Hematopoietic multipotent progenitor cell treated with erythropoietin and hydrocortisone succinate and interleukin-3 and kit ligand, for 17 days (in vitro differentiated cells): ENCODE measurements around the gene ZNF559.
"Not testable (repeated sequence)": the region's sequence is repeated elsewhere in the genome, so short reads cannot be mapped to it uniquely, and the experiment has no call there.

ENCODE experiments used
- DNase-seq: peaks from one replicate; pipeline ENCODE4 v3.0.0-alpha.2; 2015; ENCODE audit warnings: low spot score

ZNF559 gene

DNA sequence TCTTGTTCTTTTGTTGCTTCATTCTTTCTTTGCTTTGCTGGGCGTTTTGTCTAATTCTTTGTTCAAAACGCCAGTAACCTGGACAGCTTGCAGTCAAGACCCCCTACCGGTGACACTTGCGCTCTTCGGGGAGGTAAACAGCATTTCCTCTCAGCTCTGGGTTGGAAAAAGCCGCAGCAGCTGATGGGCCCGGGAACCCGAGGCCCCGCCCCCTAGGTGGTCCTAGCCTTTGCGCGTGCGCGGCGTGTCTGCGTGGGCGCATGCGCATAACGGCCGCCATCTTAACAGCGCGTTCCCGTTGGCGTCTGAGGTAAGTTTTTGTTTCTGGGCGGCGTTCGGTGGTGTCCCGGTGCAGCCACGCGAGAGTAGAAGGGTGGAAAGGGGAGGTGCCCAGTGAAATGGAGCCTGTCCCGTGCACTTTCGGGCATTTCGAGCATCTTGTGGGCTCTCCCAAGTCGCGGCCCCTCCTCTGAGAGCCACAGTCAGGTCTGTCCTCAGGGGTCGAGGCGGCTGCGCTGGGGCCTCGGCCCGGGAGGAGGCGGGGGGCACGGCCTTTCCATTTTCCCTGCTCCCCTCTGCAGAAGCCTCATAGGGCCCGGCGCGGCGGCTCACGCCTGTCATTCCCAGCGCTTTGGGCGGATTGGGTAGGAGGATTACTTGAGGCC lies at the start of gene ZNF559:
TSS of gene ZNF559 (plus strand) at position 261 of the 665 bp plus-strand sequence. CDS start 14,371 bp downstream, outside the sequence.
- peak; percentile 82 for DNase-seq

DNA sequence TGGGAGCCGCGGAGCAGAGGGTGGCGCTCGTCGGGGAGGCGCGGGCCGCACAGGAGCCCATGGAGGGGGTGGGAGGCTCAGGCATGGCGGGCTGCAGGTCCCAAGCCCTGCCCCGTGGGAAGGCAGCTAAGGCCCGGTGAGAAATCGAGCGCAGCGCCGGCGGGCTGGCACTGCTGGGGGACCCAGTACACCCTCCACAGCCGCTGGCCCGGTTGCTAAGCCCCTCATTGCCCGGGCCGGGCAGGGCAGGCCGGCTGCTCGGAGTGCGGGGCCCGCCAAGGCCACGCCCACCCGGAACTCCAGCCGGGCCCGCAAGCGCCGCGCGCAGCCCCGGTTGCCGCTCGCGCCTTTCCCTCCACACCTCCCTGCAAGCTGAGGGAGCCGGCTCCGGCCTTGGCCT lies 40.5 kb upstream of the ZNF559 start:
- DNase-seq, result not testable (repeated sequence)

DNA sequence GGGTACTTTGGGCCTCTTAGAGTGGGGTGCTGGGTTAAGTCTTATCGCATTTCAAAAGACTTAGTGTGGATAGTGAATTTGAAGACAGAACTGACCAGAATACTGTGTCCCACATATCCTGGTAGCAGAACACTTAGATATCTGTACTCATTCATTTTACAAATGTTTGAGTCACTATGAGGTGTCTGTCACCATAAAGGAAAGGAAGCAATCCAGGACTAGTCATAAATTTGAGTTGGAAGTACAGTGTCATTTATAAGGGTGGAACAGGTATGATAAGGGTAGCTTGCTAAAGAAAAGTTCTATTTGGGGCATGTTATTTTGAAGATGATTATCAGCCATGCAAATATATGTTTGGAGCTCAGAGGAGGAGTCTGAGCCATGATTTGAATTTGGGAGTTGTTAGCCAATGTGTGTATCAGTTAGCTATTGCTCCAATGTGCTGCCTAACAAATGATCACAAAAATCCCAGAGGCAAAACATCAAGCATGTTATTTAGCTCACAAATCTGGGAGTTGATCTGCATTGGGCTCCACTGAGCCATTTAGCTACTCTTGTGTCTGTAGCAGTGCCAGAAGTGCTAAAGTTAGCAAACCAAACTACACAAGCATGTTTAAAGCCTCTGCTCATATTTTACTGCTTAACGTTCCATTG lies 34.6 kb upstream of the ZNF559 start:
- no peak for DNase-seq

DNA sequence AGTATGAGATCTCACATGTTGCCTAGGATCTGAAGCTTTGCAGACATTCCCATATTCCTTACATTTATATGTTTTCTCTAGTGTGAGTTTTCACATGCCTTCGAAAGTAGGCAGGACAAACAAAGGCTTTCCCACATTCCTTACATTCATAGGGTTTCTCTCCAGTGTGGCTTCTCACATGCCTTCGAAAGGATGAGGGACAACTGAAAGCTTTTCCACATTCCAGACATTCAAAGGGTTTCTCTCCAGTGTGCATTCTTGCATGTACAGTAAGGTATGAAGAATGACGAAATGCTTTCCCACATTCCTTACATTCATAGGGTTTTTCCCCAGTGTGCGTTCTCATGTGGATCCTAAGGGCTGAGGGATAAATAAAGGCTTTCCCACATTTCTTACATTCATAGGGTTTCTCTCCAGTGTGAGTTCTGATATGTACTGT lies 28.5 kb upstream of the ZNF559 start:
- DNase-seq, result no peak

DNA sequence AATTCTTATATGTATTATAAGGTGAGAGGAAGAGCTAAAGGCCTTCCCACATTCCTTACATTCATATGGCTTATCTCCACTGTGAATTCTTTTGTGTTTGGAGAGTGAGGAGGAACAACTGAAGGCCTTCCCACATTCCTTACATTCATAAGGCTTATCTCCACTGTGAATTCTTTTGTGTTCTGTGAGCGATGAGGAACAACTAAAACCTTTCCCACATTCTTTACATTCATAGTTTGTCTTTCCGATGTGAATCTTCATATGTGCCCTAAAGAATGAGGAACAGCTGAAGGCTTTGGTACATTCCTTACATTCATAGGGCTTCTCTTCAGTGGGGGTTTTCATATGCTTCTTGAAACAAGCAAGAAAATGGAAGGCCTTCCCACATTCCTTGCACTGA lies 27.6 kb upstream of the ZNF559 start:
- no peak for DNase-seq

DNA sequence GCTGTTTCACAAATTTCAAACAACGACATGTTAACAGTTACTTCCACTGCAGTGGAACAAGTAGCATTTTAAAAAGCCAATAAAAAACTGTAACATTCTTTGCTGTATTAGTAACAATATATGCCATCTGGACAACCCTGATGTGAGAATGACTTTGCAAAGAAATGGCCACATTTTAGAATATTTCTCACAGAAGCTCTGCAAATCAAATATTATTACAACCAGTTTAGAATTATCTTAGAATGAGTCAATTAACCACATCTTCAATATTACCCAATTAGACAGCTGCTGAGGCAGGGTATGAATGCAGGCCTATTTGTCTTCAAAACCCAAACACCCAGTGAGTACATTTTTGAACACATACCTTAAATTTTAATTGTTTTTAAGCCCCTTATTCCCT lies 17.5 kb upstream of the ZNF559 start:
- DNase-seq, result no peak

DNA sequence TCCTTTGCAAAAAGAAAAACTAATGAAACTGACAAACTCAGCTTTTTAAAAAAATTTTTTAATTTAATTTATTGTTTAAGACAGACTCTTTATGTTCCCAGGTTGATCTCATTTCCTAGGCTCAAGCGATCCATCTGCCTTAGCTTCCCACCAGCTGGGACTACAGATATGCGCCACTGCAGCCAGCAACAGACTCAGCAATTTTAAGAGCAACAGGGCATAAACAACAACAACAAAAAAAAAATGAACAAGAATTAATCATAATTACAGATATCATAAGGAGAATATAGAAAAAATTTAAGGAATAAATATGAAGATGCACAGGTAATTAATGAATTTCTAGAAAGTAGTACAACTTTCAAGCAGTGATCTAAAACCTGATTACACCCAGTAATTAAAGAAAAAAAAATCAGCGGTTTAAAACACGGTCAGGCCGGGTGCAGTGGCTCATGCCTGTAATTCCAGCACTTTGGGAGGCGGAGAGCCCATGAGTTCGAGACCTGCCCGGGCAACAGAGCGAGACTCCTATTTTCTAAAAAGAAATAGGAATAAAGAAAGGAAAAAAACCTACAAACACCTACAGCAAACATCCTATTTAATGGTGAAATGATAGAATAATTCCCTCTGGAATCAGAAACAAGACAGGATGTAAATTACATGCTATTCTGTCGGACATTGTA lies 15.7 kb upstream of the ZNF559 start:
- DNase-seq, result no peak

DNA sequence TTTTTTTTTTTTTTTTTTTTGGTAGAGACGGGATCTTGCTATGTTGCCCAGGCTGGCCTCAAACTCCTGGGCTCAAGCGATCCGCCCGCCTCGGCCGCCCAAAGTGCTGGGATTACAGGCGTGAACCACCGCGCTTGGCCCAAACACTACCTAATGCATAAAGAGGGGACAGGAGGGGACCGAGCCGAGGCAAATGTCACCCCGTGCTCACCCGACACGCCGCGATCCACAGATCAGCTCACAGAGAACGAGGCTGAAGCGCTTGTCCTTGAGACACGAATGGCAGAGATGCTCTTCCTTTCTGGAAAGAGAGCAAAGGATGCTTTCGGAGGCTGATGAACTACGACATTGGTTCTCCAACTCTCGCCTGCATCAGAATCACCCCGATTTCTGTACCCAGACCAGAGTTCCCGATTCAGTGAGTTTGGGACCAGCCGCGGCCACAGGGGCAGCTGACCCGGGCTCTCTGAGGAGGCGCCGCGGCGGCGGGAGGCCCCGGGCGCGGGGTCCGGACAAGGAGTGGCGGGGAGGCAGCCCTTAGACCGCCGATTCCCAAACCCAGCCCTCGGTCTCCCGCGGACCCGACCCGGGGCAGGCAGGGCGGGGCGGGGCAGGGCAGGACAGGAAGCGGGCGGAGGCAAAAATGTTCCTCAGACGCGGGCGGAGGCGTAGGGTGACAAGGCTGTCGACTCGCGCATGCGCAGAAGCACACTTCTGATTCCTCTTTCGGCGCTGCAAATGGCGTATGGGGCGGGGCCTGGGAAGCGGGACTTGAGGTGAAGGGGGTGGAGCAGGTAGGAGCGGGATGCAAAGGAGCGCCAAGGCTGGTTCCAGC lies 14.6 kb upstream of the ZNF559 start, which contains the start of gene ZNF699:
TSS of gene ZNF699 (minus strand) at position 700 of the 835 bp plus-strand sequence. CDS start 4,719 bp downstream, outside the sequence.
- DNase-seq, result peak; percentile 94

DNA sequence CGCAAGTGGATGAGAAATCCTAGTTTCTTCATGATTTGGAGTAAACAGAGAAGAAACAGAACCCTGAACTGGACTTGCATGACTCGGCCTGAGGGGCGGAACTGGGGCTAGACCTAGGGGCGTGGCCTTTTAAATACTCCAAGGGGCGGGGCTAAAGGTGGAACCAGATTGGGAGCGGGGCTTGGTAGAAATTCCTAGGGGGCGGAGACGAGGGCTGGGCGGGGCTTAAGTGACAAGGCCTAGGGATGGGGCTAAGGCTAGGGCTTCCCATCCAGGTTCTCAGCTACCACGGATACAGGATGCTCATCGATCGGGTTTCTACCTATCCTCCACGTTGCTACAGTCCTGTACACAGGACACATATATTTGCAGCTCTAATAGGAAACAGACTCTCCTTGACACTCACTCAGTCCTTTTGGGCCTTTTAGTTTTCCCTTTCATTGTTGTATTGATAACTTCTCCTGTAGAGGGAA lies 14.0 kb upstream of the ZNF559 start:
- DNase-seq, result no peak

DNA sequence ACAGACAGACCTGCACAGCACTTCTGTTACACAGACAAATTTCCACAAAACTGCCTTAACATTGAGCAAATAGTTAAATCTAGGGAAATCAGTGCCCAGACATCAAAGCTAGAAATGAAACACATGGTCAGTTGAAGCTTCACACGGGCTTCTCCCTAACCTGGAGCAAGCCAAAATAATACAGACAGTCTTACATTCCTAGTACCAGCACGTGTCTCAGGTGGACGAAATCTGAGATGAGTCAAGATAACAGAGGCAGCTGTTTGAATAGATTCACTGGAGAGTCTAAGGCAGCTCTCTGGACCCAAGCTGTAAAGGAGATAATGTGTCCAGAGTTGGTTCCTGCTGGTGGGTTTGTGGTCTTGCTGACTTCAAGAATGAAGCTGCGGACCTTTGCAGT lies 10.2 kb upstream of the ZNF559 start:
- no peak for DNase-seq

DNA sequence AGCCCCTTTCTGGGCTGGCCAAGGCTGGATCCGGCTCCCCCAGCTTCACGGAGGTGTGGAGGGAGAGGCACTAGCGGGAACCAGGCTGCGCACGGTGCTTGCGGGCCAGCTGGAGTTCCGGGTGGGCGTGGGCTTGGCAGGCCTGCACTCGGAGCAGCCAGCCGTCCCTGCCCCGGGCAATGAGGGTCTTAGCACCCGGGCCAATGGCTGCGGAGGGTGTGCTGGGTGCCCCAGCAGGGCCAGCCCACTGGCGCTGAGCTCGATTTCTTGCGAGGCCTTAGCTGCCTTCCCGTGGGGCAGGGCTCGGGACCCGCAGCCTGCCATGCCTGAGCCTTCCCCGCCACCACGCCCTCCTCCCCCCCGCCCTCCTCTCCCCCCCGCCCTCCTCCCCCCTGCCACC lies 2.6 kb upstream of the ZNF559 start:
- no peak for DNase-seq

DNA sequence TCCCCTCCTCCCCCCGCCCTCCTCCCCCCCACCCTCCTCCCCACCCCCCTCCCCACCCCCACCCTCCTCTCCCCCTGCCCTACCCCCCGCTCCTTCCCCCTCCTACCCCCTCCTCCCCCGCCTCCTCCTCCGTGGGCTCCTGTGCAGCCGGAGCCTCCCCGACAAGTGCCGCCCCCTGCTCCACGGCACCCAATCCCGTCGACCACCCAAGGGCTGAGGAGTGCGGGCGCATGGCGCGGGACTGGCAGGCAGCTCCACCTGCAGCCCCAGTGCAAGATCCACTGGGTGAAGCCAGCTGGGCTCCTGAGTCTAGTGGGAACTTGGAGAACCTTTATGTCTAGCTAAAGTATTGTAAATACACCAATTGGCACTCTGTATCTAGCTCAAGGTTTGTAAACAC lies 2.2 kb upstream of the ZNF559 start:
- not testable (repeated sequence) for DNase-seq

DNA sequence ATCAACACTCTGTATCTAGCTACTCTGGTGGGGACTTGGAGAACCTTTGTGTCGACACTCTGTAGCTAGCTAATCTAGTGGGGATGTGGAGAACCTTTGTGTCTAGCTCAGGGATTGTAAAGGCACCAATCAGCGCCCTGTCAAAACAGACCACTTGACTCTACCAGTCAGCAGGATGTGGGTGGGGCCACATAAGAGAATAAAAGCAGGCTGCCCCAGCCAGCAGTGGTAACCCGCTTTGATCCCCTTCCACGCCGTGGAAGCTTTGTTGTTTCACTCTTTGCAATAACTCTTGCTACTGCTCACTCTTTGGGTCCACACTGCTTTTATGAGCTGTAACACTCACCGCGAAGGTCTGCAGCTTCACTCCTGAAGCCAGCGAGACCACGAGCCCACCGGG lies 1.8 kb upstream of the ZNF559 start:
- DNase-seq, result not testable (repeated sequence)

DNA sequence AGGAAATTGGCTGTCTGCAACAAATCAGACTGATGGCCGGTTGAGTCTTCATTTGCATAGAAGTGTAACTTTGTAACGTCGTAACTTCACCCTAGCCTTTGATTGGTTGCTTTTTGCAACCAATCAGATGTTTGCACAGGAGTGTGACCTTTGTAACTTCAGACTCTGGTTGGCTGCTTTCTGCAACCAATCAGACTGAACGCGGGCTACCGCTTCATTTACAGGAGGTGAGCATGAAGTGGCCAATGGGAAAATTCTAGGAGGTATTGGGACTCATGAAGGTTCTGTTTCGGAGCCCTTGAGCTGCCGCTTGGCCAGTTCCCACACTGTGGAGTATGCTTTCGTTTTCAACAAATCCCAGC lies 441 bp upstream of the ZNF559 start:
- DNase-seq, result peak; percentile 46

DNA sequence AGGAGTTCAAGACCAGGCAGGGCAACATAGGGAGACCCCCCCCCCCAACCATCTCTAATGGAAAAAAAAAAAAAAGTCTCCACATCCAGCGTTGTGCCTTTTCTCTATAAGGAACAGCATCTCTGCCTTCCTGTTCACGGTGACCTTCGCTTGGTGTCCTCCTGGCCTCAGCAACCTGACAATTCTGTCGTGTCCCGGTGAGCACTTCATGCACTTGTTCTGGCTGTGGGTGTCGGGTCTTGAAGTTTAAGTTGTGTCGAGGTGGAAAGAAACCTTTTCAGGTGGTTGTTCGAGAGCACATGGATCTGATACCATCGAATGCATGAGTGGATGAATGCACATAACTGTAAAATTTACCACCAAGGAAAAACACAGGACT lies 594 bp downstream of the ZNF559 start:
- DNase-seq, result no peak

DNA sequence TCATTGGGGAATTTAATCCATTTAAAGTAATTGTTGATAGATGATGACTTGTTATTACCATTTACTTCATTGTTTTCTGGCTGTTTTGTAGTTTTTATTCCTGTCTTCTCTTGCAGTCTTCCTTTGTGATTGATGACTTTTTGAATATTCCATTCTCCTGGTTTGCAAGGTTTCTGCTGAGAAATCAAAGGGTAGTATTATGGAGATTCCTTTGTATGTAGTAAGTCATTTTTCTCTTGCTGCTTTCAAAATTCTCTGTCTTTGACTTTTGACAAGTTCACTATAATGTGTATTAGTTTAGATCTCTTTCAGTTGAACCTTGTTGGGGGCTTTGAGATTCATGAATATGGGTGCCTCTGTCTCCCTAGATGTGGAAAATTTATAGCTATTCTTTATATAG lies 6.0 kb downstream of the ZNF559 start:
- DNase-seq, result no peak

DNA sequence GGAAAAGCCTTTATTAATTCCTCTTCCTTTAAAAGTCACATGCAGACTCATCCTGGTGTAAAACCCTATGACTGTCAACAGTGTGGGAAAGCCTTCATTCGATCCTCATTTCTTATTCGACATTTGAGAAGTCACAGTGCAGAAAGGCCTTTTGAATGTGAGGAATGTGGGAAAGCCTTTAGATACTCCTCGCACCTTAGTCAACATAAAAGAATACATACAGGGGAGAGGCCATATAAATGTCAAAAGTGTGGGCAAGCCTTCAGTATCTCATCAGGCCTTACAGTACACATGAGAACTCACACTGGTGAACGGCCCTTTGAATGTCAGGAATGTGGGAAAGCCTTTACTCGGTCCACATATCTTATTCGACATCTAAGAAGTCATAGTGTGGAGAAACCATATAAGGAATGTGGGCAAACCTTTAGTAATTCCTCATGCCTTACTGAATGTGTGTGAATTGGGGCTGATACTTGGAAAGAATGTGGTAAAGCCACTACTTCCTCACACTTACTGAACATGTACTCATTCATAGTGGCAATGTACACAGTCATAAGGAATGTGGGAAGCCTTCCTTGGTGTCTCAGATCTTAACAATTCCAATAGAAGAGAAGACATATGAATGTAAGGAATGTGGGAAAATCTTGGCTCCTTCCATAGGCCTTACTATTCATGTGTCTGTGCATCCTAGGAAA lies 18.8 kb downstream of the ZNF559 start:
- no peak for DNase-seq

DNA sequence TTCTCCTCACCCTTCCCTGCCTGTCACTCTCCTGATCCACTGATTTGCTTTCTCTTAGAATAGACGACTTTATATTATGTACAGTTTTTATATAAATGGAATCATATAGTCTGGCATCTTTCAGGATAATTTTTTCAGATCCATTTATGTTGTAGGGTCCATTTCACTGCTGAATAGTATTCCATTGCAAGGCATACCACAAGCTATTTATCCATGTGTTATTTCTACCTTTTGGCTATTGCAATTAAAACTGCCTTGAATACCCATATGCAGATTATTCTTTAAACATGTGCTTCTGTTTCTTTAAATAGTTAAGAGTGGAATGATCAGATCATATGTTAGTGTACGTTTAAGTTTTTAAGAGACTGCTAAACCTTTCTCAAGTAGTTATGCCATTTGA lies 21.0 kb downstream of the ZNF559 start:
- no peak for DNase-seq

DNA sequence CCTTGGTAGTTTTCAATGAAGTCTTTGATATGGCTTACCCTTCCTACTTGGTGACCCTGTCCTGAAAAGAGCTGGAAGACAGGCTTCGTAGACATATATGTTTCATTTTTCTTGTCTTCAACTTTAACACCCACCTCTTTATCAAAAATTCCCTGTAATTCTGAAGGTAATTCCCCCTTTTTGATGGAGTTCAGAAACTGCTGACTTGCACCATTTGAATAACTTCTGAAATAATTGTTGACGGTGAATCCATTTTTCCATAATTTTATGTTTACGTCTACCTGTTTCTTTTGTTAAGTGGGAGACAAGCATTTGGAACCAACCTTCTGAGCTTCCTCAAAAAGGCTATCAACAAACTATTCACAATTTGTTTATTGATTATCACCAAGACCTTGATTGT lies 24.3 kb downstream of the ZNF559 start:
- no peak for DNase-seq

DNA sequence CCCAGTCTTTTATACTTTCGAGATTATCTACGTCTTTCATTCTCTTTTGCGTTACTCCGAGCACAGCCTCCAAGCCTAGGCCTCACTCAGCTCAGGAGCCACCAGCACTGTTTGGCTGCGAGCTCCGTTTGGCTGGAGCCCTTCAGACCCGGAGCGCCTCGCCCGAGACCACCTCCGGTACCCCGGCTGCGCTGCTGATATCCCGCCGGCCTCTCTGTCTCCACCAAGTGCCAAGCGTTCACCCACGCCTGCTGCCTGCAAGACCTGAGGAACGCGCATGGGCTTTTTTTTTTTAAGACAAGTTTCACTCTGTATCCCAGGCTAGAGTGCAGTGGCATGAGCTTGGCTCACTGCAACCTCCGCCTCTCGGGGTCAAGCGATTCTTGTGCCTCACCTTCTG lies 24.7 kb downstream of the ZNF559 start:
- no peak for DNase-seq

DNA sequence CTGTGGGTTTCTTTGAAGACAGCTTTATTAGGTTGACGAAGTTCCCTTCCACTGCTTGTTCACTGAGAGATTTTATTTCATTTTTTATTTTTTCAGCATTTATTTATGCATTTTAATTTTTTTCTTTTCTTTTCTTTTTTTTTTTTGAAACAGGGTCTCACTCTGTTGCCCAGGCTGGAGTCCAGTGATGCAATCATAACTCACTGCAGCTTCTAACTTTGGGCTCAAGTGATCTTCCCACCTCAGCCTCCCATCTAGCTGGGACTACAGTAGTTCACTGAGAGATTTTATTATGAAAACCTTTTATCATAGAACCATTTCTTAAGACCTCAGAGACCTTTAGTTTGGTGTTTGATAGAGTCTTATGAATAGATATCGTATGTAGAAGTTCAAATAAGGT lies 28.5 kb downstream of the ZNF559 start:
- no peak for DNase-seq

DNA sequence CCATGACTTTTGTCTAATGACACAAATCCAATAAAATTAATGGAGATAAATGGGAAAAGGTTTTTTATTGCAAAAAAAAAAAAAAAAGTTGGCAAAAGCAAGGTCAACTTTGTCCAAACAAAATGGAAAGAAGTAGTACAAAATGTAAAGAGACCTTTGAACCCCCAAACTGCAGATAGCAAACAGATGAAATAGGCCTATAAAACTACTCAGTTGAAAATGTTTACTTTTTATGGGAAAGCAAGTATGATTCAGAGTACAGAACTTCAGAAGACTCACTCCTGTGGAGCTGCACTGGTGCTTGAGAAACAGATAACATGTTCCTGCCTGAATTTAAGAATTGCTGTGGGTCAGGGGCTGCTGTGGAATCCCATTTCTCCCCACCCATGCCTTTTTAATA lies 29.0 kb downstream of the ZNF559 start:
- no peak for DNase-seq
